HG03103 (cell line): Measurements from ENCODE around the gene RYR3.
"Not testable (repeated sequence)": the region's sequence is repeated elsewhere in the genome, so short reads cannot be mapped to it uniquely, and the experiment has no call there.

Experiments
- ATAC-seq: cut with Tn5 transposase; IDR thresholded peaks from one replicate; pipeline ENCODE4 v1.9.1; 2021; ENCODE audit warnings: low read depth; ENCODE audit not compliant: unreplicated experiment

The RYR3 gene

GRCh38 chr15:33808720-33809457 lies 498.1 kb downstream of the RYR3 start:
- ATAC-seq: no peak

DNA sequence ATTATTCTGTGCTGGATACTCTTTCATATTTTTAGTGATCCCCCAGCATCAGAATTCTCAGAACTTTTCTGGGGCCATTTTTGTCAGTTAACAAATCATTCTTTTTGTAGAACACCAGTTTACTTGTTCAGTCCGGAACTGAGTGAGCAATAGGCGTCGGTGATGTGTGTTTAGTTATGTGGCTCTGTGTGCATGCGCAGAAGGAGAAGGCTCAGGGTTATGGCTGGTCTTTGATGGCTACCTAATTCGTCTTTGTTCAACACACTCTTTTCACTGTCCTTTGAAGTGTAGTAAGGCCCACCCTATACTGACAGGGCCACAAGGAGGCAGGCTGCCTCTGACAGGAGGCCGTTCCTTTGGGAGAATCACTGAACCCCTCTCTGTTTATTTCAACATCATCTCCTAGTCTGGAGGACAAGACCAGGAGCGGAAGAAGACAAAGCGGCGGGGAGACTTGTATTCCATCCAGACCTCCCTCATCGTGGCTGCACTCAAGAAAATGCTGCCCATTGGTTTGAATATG lies 499.4 kb downstream of the RYR3 start:
- no peak for ATAC-seq

- no peak for ATAC-seq
These were observed 500.0 kb downstream of the RYR3 start for GRCh38 chr15:33810806-33811205.

DNA sequence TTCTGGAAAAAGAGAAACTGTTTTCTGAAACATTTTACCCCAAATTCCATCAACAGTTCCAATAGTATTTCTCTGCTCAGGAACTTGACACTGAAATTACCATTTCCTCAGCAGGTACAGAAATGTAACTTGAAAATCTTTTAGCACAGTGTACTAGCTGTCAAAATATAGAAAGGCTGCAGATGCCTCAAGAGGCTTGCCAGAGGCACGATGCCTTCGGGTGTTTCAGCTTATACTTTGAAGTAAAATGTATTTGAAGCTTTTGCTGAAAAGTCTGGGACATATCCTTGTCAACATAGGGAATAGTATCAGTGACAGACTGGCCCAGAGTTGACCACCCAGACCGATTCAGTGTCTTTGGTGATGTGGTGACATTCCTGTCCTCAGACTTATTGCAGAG lies 503.1 kb downstream of the RYR3 start:
- ATAC-seq: no peak

DNA sequence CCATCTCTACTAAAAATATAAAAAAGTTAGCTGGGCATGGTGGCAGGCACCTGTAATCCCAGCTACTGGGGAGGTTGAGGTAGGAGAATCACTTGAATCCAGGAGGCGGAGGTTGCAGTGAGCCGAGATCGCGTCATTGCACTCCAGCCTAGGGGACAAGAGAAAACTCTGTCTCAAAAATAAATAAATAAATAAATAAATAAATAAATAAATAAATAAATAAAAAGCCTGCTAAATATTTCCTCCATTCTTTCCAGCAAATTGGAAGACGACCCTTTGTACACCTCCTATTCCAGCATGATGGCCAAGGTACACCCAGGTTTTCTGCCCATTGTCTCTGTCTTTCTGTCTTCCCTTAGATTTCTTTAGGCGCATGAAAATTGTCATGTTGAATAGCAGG lies 508.7 kb downstream of the RYR3 start:
- not testable (repeated sequence) for ATAC-seq

- no peak for ATAC-seq
These were observed 511.7 kb downstream of the RYR3 start for GRCh38 chr15:33822479-33822878.

DNA sequence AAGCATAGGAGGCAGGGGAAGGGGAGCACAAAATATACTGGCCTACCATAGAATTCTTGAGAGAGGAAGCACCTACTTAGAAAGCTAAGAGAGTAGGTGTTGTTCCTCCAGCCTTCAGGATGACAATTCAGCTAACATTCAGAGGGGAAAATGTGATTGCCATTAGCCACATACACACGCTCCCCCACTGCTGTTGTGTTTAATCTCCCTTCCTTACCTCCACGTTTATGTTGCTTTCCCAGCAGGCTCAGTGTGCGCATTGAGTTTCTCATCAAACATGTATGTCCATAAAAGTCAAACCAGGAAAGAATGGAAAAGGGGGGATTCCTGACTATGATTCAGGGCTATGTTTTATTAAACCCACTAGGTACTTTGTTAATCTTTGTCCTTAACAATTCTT lies 512.4 kb downstream of the RYR3 start:
- no peak for ATAC-seq

DNA sequence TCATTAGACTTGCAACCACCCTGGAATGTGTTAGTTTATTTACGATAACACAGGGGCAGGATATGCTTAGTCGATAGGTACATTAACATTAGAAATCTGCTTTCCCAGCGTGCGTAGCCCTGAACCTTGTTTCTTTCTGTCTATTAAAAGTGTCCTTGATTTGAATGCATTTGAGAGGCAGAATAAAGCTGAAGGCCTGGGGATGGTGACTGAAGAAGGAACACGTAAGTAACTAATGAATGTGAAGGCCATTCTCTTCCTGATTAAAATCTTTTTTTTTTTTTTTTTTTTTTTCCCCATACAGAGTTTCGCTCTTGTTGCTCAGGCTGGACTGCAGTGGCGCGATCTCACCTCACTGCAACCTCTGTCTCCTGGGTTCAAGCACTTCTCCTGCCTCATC lies 514.7 kb downstream of the RYR3 start:
- no peak for ATAC-seq

- no peak for ATAC-seq
These were observed 515.4 kb downstream of the RYR3 start for GRCh38 chr15:33826201-33826600.

DNA sequence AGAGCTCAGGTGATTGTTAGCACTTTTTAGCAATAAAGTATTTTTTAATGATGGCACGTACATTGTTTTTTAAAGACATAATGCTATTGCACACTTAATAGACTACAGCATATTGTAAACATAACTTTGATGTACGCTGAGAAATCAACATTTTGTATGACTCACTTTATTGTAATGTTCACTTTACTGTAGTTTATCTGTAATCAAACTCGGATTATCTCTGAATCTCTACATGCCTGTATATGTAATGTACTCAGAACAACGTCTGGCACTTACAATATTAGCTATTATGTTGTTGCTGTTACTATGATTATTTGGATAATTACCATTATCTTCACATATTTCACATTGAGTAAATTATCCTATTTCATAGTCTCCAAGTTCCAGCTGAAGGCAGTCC lies 519.6 kb downstream of the RYR3 start:
- ATAC-seq: no peak

DNA sequence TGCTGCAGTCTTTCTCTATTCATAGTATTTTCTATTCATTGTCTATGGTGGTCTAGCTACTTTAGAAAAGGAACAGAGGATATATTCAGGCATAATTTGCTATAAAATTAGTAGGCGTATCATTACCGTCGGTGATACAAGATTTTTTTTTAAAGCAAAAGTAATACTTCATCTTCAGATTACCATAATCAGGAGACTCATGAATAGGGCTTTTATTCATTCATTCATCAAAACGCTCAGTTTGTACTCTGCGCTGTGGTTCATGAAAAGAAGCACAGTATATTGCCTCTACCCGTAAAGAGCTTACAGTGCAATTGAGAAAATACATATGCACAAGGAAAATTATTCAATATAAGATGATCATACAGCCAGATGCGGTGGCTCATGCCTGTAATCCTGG lies 520.9 kb downstream of the RYR3 start:
- ATAC-seq: no peak

DNA sequence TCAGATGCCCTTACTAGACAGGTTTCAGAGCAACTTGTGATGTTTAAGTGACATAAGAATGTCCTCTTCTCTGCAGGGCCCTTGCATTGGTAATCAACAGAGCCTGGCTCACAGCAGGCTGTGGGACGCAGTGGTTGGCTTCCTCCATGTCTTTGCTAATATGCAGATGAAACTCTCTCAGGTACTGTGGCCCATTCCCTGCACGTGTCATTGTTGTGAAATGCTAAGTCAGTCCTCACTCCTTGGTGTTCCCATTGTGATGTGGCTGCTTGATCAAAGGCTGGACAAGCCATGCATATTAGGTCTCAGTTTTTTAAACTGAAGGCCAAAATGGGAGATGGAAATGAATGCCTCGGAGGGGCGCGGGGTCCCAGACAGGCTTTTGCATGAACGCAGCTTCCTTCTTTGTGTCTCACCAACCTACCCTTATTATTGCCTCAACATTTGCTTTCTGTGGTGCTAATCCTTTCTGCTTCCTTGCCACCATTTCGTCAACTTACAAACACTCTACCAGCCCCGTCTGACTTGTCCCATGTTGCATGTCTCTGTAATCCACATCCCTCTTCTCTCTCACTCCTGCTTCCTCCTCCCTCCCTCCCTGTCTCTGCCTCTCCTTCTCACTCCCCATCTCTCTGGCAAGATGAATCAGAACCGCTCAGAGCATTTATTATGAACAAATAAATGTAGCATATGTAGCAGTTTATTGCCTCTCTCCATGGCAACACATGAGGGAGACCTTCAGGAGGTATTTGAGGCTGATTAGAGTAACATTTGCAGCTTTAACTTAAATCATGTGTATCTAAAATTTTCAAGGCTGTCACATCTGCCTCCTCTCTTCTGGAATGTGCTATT lies 524.4 kb downstream of the RYR3 start:
- no peak for ATAC-seq

DNA sequence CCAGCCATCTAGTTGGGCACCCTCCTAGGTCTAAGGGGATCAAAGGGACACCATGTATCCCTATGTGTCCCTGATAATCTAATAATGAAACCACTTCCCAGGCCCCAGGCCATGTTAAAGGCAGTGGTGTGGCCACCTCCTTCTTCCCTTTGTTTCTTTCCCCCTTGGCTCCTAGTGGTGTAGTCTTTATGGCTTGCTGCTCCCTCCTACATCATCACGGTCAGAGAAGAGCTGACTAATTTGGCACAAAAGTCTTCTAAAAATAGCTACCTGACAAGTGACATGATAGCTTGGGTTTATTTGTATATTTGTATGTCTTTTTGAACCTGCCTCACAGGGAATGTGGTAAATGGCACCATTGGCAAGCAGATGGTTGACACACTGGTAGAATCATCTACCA lies 526.5 kb downstream of the RYR3 start:
- ATAC-seq: no peak

DNA sequence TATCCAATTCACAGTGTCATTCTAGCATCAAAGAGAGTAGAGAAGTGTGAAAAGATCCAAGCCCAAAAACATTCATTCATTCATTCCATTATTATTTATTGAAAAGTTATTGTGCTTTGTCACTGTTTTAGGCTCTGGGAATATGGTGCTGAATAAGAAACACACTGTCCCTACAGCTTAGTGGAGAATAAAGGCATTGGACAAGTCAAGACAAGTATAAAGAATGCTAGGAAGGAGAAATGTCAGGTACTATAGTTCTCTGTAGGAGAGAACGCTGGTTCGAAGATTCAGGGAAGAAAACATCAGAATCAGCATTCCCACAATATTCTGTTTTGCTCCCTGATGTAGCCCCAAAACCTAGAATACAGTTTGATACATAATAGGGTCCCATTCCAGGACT lies 528.8 kb downstream of the RYR3 start:
- no peak for ATAC-seq

DNA sequence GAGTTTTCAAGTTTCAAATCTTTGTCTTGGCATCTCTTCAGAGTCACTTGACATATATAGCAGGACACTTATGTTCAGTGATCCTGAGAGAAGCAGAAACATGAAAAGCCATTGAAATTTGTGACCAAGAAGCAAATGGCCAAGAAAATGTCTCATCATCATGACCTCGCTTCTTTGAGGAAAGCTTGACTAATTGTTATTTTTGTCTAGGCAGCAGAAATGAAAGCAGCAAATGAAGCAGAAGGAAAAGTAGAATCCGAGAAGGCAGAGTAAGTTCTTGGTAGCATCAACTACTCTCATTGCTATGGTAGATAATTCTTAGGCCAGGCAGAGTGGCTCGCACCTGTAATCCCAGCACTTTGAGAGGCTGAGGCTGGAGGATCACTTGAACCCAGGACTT lies 529.8 kb downstream of the RYR3 start:
- no peak for ATAC-seq

- ATAC-seq: no peak
These were observed 533.4 kb downstream of the RYR3 start for GRCh38 chr15:33844186-33844585.

- ATAC-seq: no peak
These were observed 533.8 kb downstream of the RYR3 start for GRCh38 chr15:33844597-33844996.

DNA sequence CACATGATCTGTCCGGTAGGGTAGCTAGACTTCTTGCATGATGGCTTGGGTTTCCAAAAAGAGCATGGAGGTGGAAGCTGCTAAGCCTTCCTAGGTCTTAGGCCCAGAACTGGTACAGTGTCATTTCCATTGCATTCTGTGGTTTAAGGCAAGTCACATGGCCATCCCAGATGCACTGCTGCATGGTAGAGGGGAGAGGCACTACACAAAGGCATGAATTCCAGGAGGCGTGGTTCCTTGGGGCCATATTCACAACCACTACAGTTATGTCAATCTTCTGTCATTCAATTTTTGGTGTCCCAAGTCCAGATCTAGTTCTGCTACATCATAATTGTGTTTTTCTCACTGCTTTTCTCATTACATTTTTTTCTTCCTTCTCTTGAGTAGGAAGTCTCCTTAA lies 535.4 kb downstream of the RYR3 start:
- ATAC-seq: no peak

- ATAC-seq: no peak
These were observed 536.1 kb downstream of the RYR3 start for GRCh38 chr15:33846862-33847261.

- ATAC-seq: no peak
These were observed 537.2 kb downstream of the RYR3 start for GRCh38 chr15:33848011-33848410.

- no peak for ATAC-seq
These were observed 540.3 kb downstream of the RYR3 start for GRCh38 chr15:33851079-33851478.

DNA sequence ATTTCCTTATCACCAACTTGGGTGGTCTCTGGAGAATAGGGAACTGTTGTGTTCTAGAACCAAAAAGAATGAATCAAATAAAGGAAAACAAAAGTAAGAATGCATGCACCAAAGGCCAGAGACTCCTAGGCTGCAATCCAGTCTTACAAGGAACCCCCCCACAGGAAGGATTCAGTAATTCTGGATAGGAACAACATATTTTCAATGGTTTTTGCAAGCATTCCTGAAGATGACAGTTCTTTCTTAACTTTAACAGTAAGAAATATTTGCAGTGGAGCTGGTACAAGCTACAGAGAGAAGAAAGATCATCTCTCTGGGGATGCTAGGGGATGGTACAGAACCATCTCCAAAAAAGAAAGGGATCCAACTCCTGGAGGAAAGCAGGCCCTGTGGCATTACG lies 541.3 kb downstream of the RYR3 start:
- ATAC-seq: no peak
